Measurements from ENCODE around the gene XXYLT1.

DNA sequence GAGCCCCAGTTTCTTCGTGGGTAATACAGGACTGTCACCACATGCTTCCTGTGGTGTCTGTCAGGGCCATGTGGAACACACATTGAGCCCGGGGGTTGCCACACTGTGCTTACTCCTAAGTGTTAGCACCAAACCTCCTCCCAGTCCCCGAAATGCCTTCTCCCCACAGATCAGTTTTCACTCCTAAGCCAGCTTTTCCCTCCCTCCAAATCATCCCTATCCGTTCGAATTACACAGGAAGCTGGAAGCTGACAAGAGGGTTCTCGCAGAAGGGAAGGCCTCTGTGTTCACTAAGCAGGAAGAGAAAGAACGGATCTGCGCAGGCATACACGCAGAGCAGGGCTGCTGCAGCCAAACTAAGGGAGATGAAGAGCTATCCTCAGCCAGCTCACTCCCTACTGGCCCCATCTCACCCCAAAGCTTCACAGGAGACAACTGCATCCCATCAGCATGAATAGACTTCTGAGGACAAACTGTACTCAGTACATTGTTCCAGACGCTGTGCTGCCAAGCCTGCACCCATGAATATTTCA is 32.3 kb downstream of the XXYLT1 start:
- no peak for TF ChIP-seq CTCF (IDR thresholded peaks at IDR 0.05)
- no peak for TF ChIP-seq EZH2phosphoT487 (IDR thresholded peaks at IDR 0.05)
- TF ChIP-seq EZH2 (IDR thresholded peaks at IDR 0.05): no peak
